Progenitor cell of endocrine pancreas (in vitro differentiated cells): ENCODE results near the gene VWA5B2. TPM values are rescaled to one million over a fixed set of nuclear protein-coding genes. Genes with fewer than 3 reads are reported as not detected.
A peak's percentile ranks its signal among the peaks of the same experiment; 100 is the strongest.

ENCODE experiments used
- DNase-seq: peaks from one replicate; pipeline ENCODE4 v3.0.0; 2021; ENCODE audit warnings: low spot score; ENCODE audit not compliant: unreplicated experiment
- H3K27ac Mint-ChIP-seq: 2 replicates; pipeline ENCODE4 v1.8.0; 2021; ENCODE audit warnings: mild to moderate bottlenecking, moderate library complexity, mixed read lengths
- H3K27me3 Mint-ChIP-seq: 2 replicates; pipeline ENCODE4 v1.8.0; 2021; ENCODE audit warnings: mixed read lengths
- H3K36me3 Mint-ChIP-seq: 2 replicates; pipeline ENCODE4 v1.8.0; 2022; ENCODE audit warnings: mixed read lengths; ENCODE audit not compliant: insufficient read depth
- H3K4me1 Mint-ChIP-seq: 2 replicates; pipeline ENCODE4 v1.8.0; 2021; ENCODE audit warnings: low read depth, mixed read lengths
- H3K4me3 Mint-ChIP-seq: 2 replicates; pipeline ENCODE4 v1.8.0; 2021; ENCODE audit warnings: low read depth, mild to moderate bottlenecking, moderate library complexity, mixed read lengths
- H3K9me3 Mint-ChIP-seq: 2 replicates; pipeline ENCODE4 v1.8.0; 2021; ENCODE audit warnings: low read depth, mixed read lengths
- CTCF ChIP-seq: fragments of 200-600 bp; sonication (generic); IDR thresholded peaks from one replicate; pipeline ENCODE4 v1.5.0; 2021; ENCODE audit warnings: antibody characterized with exemption, mild to moderate bottlenecking; ENCODE audit not compliant: unreplicated experiment
- total RNA-seq: library from RNA; stranded (reverse); gene quantifications from 2 replicates; pipeline ENCODE4 v1.2.1, GENCODE V29; 2021

Gene VWA5B2
- total RNA-seq, 1 donor from 2014 or later = 71.5 TPM

GRCh38 chr3:184250167-184250828 lies 20.9 kb downstream of the VWA5B2 start:
- Mint-ChIP-seq H3K36me3 (peaks cover 1% of the 10 kb centered on the region), H3K4me3 (peak overlapping the region; percentile 89)

GRCh38 chr3:184255291-184256039 lies 26.1 kb downstream of the VWA5B2 start:
- Mint-ChIP-seq H3K4me1 (peaks cover 4% of the 10 kb centered on the region), H3K27me3 (peaks cover 31% of the 10 kb centered on the region), H3K9me3 (no peaks in the 10 kb centered on the region), H3K27ac (no peak overlapping the region), H3K36me3 (peaks cover 8% of the 10 kb centered on the region), H3K4me3 (no peak overlapping the region)
- no peak for DNase-seq
- TF ChIP-seq CTCF = no peak

More at GRCh38 chr3:184250167-184250828, 20.9 kb downstream of the VWA5B2 start:
- Mint-ChIP-seq H3K27me3 (no peaks in the 10 kb centered on the region), H3K9me3 (no peaks in the 10 kb centered on the region), H3K27ac (peak overlapping the region; percentile 88), H3K4me1 (peaks cover 4% of the 10 kb centered on the region)
- peak; percentile 89 for TF ChIP-seq CTCF
- peak; percentile 85 for DNase-seq

- no peak for TF ChIP-seq CTCF
- peaks cover 11% of the 10 kb centered on the region for H3K4me1 Mint-ChIP-seq
- H3K27ac Mint-ChIP-seq = no peak overlapping the region
- no peak overlapping the region for H3K4me3 Mint-ChIP-seq
- H3K36me3 Mint-ChIP-seq = peaks cover 8% of the 10 kb centered on the region
- peaks cover 42% of the 10 kb centered on the region for H3K27me3 Mint-ChIP-seq
- H3K9me3 Mint-ChIP-seq = no peaks in the 10 kb centered on the region
- no peak for DNase-seq
Measured at GRCh38 chr3:184257083-184257915, 27.9 kb downstream of the VWA5B2 start.

GRCh38 chr3:184258926-184259325 lies 29.5 kb downstream of the VWA5B2 start:
- DNase-seq = no peak
- no peak overlapping the region for H3K4me3 Mint-ChIP-seq
- H3K9me3 Mint-ChIP-seq = no peaks in the 10 kb centered on the region
- peaks cover 53% of the 10 kb centered on the region for H3K27me3 Mint-ChIP-seq
- H3K36me3 Mint-ChIP-seq = peaks cover 8% of the 10 kb centered on the region
- no peak overlapping the region for H3K27ac Mint-ChIP-seq
- TF ChIP-seq CTCF = no peak
- peaks cover 13% of the 10 kb centered on the region for H3K4me1 Mint-ChIP-seq

- H3K27me3 Mint-ChIP-seq = peaks cover 55% of the 10 kb centered on the region
- H3K4me1 Mint-ChIP-seq = peaks cover 13% of the 10 kb centered on the region
- no peaks in the 10 kb centered on the region for H3K9me3 Mint-ChIP-seq
- no peak for TF ChIP-seq CTCF
- H3K4me3 Mint-ChIP-seq = peak overlapping the region; percentile 53
- peaks cover 8% of the 10 kb centered on the region for H3K36me3 Mint-ChIP-seq
- no peak for DNase-seq
- no peak overlapping the region for H3K27ac Mint-ChIP-seq
Measured at GRCh38 chr3:184259396-184259877, 30.1 kb downstream of the VWA5B2 start.
